ENCODE results near the gene IL1RAPL1. TPM values are rescaled to one million over a fixed set of nuclear protein-coding genes. Genes with fewer than 3 reads are reported as not detected.
A peak's percentile ranks its signal among the peaks of the same experiment; 100 is the strongest.

The IL1RAPL1 gene
- polyA plus RNA-seq, 2 of the 4 experiments (the other 2 are of a cell fraction), result not detected

GRCh38 chrX:29691044-29691443 lies 1103.8 kb downstream of the IL1RAPL1 start:
- POLR2A ChIA-PET, result no interaction called here
- CTCF ChIA-PET, result no interaction called here
- FAIRE-seq (no peak), DNase-seq (ENCODE audit: low read depth in 1 of 2, low spot score in 1 of 2) (no peak), ATAC-seq (no peak)
- H3K27ac ChIP-seq, result no peak overlapping the region
- H3K4me1 ChIP-seq, result no peaks in the 10 kb centered on the region
- no peaks in the 10 kb centered on the region for H3K9me3 ChIP-seq
- no peak overlapping the region for H3K4me3 ChIP-seq
- no peak overlapping the region for H3K4me2 ChIP-seq
- TF ChIP-seq SMC3 (IDR thresholded peaks at IDR 0.05) (no peak), MAFK (IDR thresholded peaks at IDR 0.05; ENCODE audit: partially characterized antibody) (no peak)
- TF ChIP-seq, protein P1, sequence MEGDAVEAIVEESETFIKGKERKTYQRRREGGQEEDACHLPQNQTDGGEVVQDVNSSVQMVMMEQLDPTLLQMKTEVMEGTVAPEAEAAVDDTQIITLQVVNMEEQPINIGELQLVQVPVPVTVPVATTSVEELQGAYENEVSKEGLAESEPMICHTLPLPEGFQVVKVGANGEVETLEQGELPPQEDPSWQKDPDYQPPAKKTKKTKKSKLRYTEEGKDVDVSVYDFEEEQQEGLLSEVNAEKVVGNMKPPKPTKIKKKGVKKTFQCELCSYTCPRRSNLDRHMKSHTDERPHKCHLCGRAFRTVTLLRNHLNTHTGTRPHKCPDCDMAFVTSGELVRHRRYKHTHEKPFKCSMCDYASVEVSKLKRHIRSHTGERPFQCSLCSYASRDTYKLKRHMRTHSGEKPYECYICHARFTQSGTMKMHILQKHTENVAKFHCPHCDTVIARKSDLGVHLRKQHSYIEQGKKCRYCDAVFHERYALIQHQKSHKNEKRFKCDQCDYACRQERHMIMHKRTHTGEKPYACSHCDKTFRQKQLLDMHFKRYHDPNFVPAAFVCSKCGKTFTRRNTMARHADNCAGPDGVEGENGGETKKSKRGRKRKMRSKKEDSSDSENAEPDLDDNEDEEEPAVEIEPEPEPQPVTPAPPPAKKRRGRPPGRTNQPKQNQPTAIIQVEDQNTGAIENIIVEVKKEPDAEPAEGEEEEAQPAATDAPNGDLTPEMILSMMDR (IDR thresholded peaks at IDR 0.05), result no peak
- WGBS (ENCODE audit: missing lambda C conversion rate), result 26% methylated on average over 3 of the region's 3 CpGs

GRCh38 chrX:29693912-29694311 lies 1106.7 kb downstream of the IL1RAPL1 start:
- H3K27ac ChIP-seq, result no peak overlapping the region

DNA sequence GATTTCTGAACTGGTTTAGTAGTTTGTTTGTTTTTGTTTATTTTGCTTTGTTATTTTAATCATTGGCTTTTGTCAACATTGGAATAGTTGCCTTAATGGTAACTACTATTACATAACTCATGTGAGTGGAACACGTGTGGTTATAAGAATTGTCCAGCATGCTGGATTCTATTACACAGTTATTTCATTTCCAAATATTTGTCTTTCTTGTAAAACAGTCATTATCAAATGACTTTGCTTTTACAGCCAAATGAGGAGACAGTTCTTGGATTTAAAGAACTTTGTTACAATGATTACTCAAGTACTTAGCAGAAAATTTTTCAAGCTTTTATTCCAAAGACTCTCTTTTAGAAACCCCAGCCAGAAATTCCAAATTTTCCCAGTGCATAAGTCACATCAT lies 1112.0 kb downstream of the IL1RAPL1 start:
- no peak overlapping the region for H3K4me2 ChIP-seq
- no peak overlapping the region for H3K4me3 ChIP-seq
- ATAC-seq (no peak), FAIRE-seq (peak; percentile 61), DNase-seq (ENCODE audit: low read depth in 1 of 2, low spot score in 1 of 2) (no peak)
- CTCF ChIA-PET, result no interaction called here
- 21% methylated on average over 1 of the region's 1 CpG for WGBS (ENCODE audit: missing lambda C conversion rate)
- no peaks in the 10 kb centered on the region for H3K4me1 ChIP-seq
- POLR2A ChIA-PET, result no interaction called here
- H3K27ac ChIP-seq, result no peak overlapping the region
- no peaks in the 10 kb centered on the region for H3K9me3 ChIP-seq
- TF ChIP-seq ZC3H11A (IDR thresholded peaks at IDR 0.05), result no peak
- TF ChIP-seq SREBF2 (IDR thresholded peaks at IDR 0.05), result no peak
- no peak for TF ChIP-seq E2F6 (IDR thresholded peaks at IDR 0.05; ENCODE audit: borderline replicate concordance, low read depth)
- no peak for TF ChIP-seq SMC3 (IDR thresholded peaks at IDR 0.05)
- TF ChIP-seq TFCP2L1 (CRISPR knock-in tag; IDR thresholded peaks at IDR 0.05), result no peak
- no peak for TF ChIP-seq MAFK (IDR thresholded peaks at IDR 0.05; ENCODE audit: partially characterized antibody)
- TF ChIP-seq KDM5A (IDR thresholded peaks at IDR 0.05), result no peak
- TF ChIP-seq HOXA7 (CRISPR knock-in tag; IDR thresholded peaks at IDR 0.05), result no peak
- TF ChIP-seq, protein P2, sequence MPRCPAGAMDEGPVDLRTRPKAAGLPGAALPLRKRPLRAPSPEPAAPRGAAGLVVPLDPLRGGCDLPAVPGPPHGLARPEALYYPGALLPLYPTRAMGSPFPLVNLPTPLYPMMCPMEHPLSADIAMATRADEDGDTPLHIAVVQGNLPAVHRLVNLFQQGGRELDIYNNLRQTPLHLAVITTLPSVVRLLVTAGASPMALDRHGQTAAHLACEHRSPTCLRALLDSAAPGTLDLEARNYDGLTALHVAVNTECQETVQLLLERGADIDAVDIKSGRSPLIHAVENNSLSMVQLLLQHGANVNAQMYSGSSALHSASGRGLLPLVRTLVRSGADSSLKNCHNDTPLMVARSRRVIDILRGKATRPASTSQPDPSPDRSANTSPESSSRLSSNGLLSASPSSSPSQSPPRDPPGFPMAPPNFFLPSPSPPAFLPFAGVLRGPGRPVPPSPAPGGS (IDR thresholded peaks at IDR 0.05), result no peak
- TF ChIP-seq ZSCAN20 (CRISPR knock-in tag; IDR thresholded peaks at IDR 0.05), result no peak
- no peak for TF ChIP-seq CEBPB (IDR thresholded peaks at IDR 0.05)
- TF ChIP-seq HOXB5 (CRISPR knock-in tag; IDR thresholded peaks at IDR 0.05), result no peak
- no peak for TF ChIP-seq ZFP36 (IDR thresholded peaks at IDR 0.05; ENCODE audit: borderline replicate concordance, partially characterized antibody)
- TF ChIP-seq ATOH8 (CRISPR knock-in tag; IDR thresholded peaks at IDR 0.05; ENCODE audit: low read depth), result no peak
- TF ChIP-seq EP300 (IDR thresholded peaks at IDR 0.05), result no peak

More at GRCh38 chrX:29693912-29694311, 1106.7 kb downstream of the IL1RAPL1 start:
- H3K4me2 ChIP-seq, result no peak overlapping the region
- CTCF ChIA-PET, result no interaction called here
- WGBS (ENCODE audit: missing lambda C conversion rate), result 60% methylated on average over 3 of the region's 3 CpGs
- no peak for DNase-seq (ENCODE audit: low read depth in 1 of 2, low spot score in 1 of 2)
- ATAC-seq, result no peak
- no peak overlapping the region for H3K4me3 ChIP-seq
- H3K9me3 ChIP-seq, result no peaks in the 10 kb centered on the region
- no peak for TF ChIP-seq E2F6 (IDR thresholded peaks at IDR 0.05; ENCODE audit: borderline replicate concordance, low read depth)
- no peak for TF ChIP-seq CHD4 (IDR thresholded peaks at IDR 0.05; ENCODE audit: borderline replicate concordance)
- TF ChIP-seq HEYL (CRISPR knock-in tag; IDR thresholded peaks at IDR 0.05), result no peak
- no peak for TF ChIP-seq HES2 (IDR thresholded peaks at IDR 0.05)
- TF ChIP-seq MAZ (IDR thresholded peaks at IDR 0.05; ENCODE audit: borderline replicate concordance, low read depth, low read length), result no peak
- TF ChIP-seq MYC (IDR thresholded peaks at IDR 0.05; ENCODE audit: borderline replicate concordance, low read length), result no peak
- no peak for TF ChIP-seq HOXB5 (CRISPR knock-in tag; IDR thresholded peaks at IDR 0.05)
- no peak for TF ChIP-seq EP300 (IDR thresholded peaks at IDR 0.05)
- no peak for TF ChIP-seq JUNB (IDR thresholded peaks at IDR 0.05)
- TF ChIP-seq EHF (CRISPR knock-in tag; IDR thresholded peaks at IDR 0.05), result no peak
- no peak for TF ChIP-seq SMC3 (IDR thresholded peaks at IDR 0.05)
- TF ChIP-seq MAFK (IDR thresholded peaks at IDR 0.05; ENCODE audit: partially characterized antibody), result no peak
- no peak for TF ChIP-seq ZC3H11A (IDR thresholded peaks at IDR 0.05)
- TF ChIP-seq HOXB13 (CRISPR knock-in tag; IDR thresholded peaks at IDR 0.05; ENCODE audit: low read depth), result no peak
- TF ChIP-seq, protein P2 (IDR thresholded peaks at IDR 0.05), result no peak
- TF ChIP-seq ATOH8 (CRISPR knock-in tag; IDR thresholded peaks at IDR 0.05; ENCODE audit: low read depth), result no peak
- TF ChIP-seq CHD2 (IDR thresholded peaks at IDR 0.05; ENCODE audit: low read length, partially characterized antibody), result no peak
- no peak for TF ChIP-seq TFCP2L1 (CRISPR knock-in tag; IDR thresholded peaks at IDR 0.05)
- POLR2A ChIA-PET, result no interaction called here
- no peaks in the 10 kb centered on the region for H3K4me1 ChIP-seq
- FAIRE-seq, result peak; percentile 54
